Prostate gland (tissue), 2 donors: ENCODE data around the gene KIF5A. TPM values are rescaled to one million over a fixed set of nuclear protein-coding genes. Genes with fewer than 3 reads are reported as not detected.
A peak's percentile ranks its signal among the peaks of the same experiment; 100 is the strongest.
"Not testable (repeated sequence)": the region's sequence is repeated elsewhere in the genome, so short reads cannot be mapped to it uniquely, and the experiment has no call there.

ENCODE experiments used
- DNase-seq: peaks from one replicate; pipeline ENCODE4 v3.0.0-alpha.2; 2019; ENCODE audit warnings: low spot score
- H3K27ac ChIP-seq, 2 donors: fragments of 200-600 bp; sonication (generic); 2 replicates each; pipeline ENCODE4 v1.5.1; 2017 to 2019
- H3K27me3 ChIP-seq: fragments of 200-600 bp; sonication (generic); replicated peaks from 2 replicates; pipeline ENCODE4 v1.5.1; 2019; ENCODE audit not compliant: insufficient read depth
- H3K36me3 ChIP-seq, 2 donors: fragments of 200-600 bp; sonication (generic); 1 replicate in 1 of 2; 2 replicates in 1 of 2; pipeline versions ENCODE4 v1.5.1 to v1.8.1; 2017 to 2019
- H3K4me1 ChIP-seq: fragments of 200-600 bp; sonication (generic); replicated peaks from 2 replicates; pipeline ENCODE4 v1.5.1; 2019
- H3K4me3 ChIP-seq, 2 donors: fragments of 200-600 bp; sonication (generic); 2 replicates each; pipeline ENCODE4 v1.5.1; 2017 to 2019
- H3K9me3 ChIP-seq: fragments of 200-600 bp; sonication (generic); 2 replicates; pipeline ENCODE4 v1.5.1; 2017
- POLR2A ChIP-seq: fragments of 450-650 bp; IDR thresholded peaks from one replicate; pipeline ENCODE4 v1.6.1; 2016; ENCODE audit warnings: antibody characterized with exemption, mild to moderate bottlenecking
- POLR2AphosphoS5 ChIP-seq: sonication (generic); formaldehyde crosslinking; IDR thresholded peaks from one replicate; pipeline ENCODE4 v1.6.1; 2017; ENCODE audit warnings: antibody characterized with exemption
- WGBS: methylation state at CpG from one replicate; pipeline ENCODE4 v1.1.5; 2018; 5-methylcytosine and 5-hydroxymethylcytosine counted together
- intact Hi-C: fragments of 100-400 bp; cut with DNase I; formaldehyde crosslinking; loops from one replicate; pipeline ENCODE4 v1.14.2; 2022
- total RNA-seq, 2 donors: library from RNA; depleted of rRNA; stranded (reverse); fragments of >200 nt; gene quantifications; one replicate each; pipeline ENCODE4 v1.1.0, GENCODE V29; 2016
- TF ChIP-seq, protein P1 (sequence below), 4 experiments: fragments of 200-600 bp in 2 of 4; fragments of 450-650 bp in 2 of 4; sonication (generic) in 2 of 4; IDR thresholded peaks; 1 replicate in 3 of 4; 2 replicates in 1 of 4; pipeline ENCODE4 v1.5.1; 2016 to 2019; ENCODE audit warnings: antibody characterized with exemption in 4 of 4, mild to moderate bottlenecking in 2 of 4, moderate library complexity in 2 of 4

Gene KIF5A
- total RNA-seq, 2 donors from 2014 or later: 0.50 to 3.7 TPM

DNA sequence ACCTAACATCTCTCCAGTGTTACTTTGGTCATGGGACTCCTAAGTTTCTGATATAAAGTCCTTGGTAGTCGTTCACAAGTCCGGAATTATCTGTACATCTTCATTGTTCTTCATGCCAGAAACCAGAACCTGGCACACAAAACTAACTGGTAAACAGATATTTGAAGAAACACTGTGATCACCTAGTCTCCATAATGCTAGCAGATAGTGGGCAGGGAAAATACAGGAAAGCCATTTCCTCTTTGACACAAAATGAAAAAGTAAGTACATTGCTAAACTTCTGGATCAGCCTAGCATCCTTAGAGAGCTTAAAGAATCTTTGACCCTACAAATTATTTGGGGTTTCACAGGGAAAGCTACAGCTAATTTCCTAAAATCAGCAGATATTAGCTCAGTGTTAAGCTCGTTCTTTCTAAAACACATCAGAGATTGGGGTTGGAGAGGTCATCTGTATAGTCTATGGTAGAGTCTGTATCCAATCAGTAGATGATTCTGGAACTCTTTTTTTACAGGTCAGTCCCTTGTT, 34.4 kb upstream of the KIF5A start:
- 43% methylated on average over 3 of the region's 3 CpGs for WGBS
- DNase-seq: no peak
- Histone ChIP-seq H3K27me3 (no peaks in the 10 kb centered on the region), H3K4me3 (no peak overlapping the region), H3K4me1 (peaks cover 5% of the 10 kb centered on the region), H3K9me3 (no peaks in the 10 kb centered on the region), H3K27ac (peak overlapping the region; percentile 32 to 99), H3K36me3 (peaks cover 3% of the 10 kb centered on the region in 2 donors)
- TF ChIP-seq POLR2AphosphoS5: no peak
- no peak for TF ChIP-seq POLR2A
- TF ChIP-seq, protein P1, sequence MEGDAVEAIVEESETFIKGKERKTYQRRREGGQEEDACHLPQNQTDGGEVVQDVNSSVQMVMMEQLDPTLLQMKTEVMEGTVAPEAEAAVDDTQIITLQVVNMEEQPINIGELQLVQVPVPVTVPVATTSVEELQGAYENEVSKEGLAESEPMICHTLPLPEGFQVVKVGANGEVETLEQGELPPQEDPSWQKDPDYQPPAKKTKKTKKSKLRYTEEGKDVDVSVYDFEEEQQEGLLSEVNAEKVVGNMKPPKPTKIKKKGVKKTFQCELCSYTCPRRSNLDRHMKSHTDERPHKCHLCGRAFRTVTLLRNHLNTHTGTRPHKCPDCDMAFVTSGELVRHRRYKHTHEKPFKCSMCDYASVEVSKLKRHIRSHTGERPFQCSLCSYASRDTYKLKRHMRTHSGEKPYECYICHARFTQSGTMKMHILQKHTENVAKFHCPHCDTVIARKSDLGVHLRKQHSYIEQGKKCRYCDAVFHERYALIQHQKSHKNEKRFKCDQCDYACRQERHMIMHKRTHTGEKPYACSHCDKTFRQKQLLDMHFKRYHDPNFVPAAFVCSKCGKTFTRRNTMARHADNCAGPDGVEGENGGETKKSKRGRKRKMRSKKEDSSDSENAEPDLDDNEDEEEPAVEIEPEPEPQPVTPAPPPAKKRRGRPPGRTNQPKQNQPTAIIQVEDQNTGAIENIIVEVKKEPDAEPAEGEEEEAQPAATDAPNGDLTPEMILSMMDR (IDR thresholded peaks at IDR 0.05): no peak
- intact Hi-C loops: no loop called here

DNA sequence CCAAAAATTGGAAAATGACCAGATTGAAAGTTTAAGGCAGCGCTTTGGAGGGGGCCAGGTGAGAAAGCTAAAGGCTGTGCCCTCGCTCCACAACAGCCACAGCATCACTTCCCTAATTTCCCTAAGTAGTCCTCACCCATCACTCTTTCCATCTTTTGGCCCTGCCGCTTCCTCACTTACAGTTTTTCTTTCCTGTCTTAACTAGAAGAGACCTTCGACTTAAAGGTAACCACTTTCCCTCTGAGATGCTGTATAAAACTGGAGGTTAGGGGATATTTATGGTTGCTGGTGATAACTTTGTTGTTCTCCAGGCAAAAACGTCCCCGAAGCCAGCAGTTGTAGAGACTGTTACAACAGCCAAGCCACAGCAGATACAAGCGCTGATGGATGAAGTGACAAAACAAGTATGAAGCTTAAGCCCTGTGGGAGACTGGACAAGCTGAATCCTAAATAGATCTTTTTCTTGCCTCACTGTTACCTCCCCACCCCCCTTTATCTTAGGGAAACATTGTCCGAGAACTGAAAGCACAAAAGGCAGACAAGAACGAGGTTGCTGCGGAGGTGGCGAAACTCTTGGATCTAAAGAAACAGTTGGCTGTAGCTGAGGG, 33.8 kb upstream of the KIF5A start:
- Histone ChIP-seq H3K4me1 (peaks cover 5% of the 10 kb centered on the region), H3K4me3 (no peak overlapping the region), H3K27me3 (no peaks in the 10 kb centered on the region), H3K27ac (peak overlapping the region in 1 of 2 donors; percentile 99), H3K9me3 (no peaks in the 10 kb centered on the region), H3K36me3 (peaks cover 3% of the 10 kb centered on the region in 2 donors)
- TF ChIP-seq POLR2A: no peak
- TF ChIP-seq, protein P1 (IDR thresholded peaks at IDR 0.05): no peak
- TF ChIP-seq POLR2AphosphoS5: no peak
- intact Hi-C loops: no loop called here
- 82% methylated on average over 11 of the region's 11 CpGs for WGBS
- no peak for DNase-seq

DNA sequence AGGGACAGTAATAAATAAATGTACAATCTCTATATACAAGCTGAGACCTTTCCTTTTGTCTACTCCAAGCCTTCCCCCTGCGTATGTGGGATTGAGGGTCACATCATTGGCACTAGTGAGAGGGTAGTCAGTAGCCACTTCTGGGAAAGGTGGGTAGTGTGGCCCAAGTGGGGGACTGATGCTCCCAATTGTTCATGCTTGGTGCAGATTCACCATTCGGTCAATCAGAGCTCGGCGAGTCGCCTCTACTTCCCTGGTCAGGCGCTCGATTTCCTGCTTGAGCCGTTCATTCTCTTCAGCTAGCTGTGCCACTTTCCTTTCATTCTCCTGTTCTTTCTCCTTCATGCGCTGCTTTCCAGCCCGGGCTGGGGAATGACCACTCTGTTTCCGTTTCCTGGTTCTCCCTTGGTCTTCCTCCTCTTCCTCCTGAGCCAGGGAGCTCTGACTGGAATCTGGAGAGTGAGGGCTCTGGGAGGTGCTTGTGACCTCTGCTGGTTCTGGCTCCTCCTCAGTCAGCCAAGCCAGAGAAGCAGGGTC, 33.2 kb upstream of the KIF5A start:
- intact Hi-C loops: no loop called here
- WGBS: 90% methylated on average over 11 of the region's 11 CpGs

DNA sequence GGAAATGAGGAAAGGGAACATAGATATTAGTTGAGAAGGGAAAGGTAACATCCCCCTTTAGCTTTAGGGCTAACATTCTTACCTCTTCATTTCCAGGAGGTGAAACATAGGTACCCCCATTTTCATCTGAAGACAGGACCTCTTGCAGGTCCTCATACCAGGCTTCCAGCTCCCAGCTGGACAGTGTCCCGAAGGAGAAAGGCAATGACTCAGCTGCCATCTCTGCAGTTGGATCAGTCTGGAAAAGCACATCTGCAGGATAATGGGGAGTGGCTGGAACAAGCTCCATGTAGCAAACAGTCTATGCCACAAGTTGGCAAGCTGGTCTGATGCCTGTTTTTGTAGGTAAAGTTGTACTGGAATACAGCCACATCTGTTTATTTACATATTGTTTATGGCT, 32.7 kb upstream of the KIF5A start:
- Histone ChIP-seq H3K4me1 (peaks cover 5% of the 10 kb centered on the region), H3K27ac (peak overlapping the region; percentile 99), H3K9me3 (no peaks in the 10 kb centered on the region), H3K36me3 (peaks cover 0 to 3% of the 10 kb centered on the region in 2 donors), H3K27me3 (no peaks in the 10 kb centered on the region), H3K4me3 (no peak overlapping the region)
- no peak for TF ChIP-seq POLR2A
- TF ChIP-seq, protein P1 (IDR thresholded peaks at IDR 0.05): no peak
- TF ChIP-seq POLR2AphosphoS5: no peak
- intact Hi-C loops: no loop called here
- 6% methylated on average over 1 of the region's 1 CpG for WGBS
- DNase-seq: peak; percentile 29

More for the DNA sequence above, 33.2 kb upstream of the KIF5A start:
- Histone ChIP-seq H3K4me3 (no peak overlapping the region), H3K36me3 (peaks cover 2 to 3% of the 10 kb centered on the region in 2 donors), H3K4me1 (peaks cover 5% of the 10 kb centered on the region), H3K9me3 (no peaks in the 10 kb centered on the region), H3K27me3 (no peaks in the 10 kb centered on the region), H3K27ac (peak overlapping the region; percentile 99)
- TF ChIP-seq POLR2AphosphoS5 (no peak), POLR2A (no peak)
- TF ChIP-seq, protein P1 (IDR thresholded peaks at IDR 0.05): no peak
- DNase-seq: no peak

DNA sequence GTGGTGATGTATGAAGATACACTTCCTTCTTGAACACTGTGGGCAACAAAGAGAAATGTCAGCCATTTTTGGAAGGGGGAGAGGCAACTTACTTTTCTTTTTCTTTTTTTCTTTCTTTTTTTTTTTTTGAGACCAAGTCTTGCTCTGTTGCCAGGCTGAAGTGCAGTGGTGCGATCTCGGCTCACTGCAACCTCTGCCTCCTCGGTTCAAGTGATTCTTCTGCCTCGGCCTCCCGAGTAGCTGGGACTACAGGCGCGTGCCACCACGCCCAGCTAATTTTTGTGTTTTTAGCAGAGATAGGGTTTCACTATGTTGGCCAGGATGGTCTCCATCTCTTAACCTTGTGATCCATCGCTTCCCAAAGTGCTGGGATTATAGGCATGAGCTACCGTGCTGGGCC, 32.1 kb upstream of the KIF5A start:
- H3K36me3 ChIP-seq, DNase-seq, intact Hi-C loops, H3K4me3 ChIP-seq, H3K9me3 ChIP-seq, H3K4me1 ChIP-seq, H3K27me3 ChIP-seq: not testable (repeated sequence)
- peak overlapping the region; percentile 99 for H3K27ac ChIP-seq
- 85% methylated on average over 10 of the region's 10 CpGs for WGBS
